Neuron (in vitro differentiated cells): ENCODE data around the gene CDK15.

Experiments used
- H2AFZ ChIP-seq: one replicate; pipeline ENCODE4 v1.6.1; 2013; ENCODE audit warnings: low read depth, mild to moderate bottlenecking, inconsistent platforms, low read length, moderate library complexity
- H3K27me3 ChIP-seq: one replicate; pipeline ENCODE4 v1.6.1; 2013; ENCODE audit warnings: low read length; ENCODE audit not compliant: insufficient read depth
- H3K36me3 ChIP-seq: one replicate; pipeline ENCODE4 v1.6.1; 2013; ENCODE audit warnings: low read length; ENCODE audit not compliant: insufficient read depth
- H3K4me1 ChIP-seq: one replicate; pipeline ENCODE4 v1.6.1; 2013; ENCODE audit warnings: low read length; ENCODE audit not compliant: insufficient read depth
- H3K4me3 ChIP-seq: 2 replicates; pipeline ENCODE4 v1.5.1; 2013; ENCODE audit warnings: mild to moderate bottlenecking, low read length, moderate library complexity
- H3K9me3 ChIP-seq: one replicate; pipeline ENCODE4 v1.6.1; 2013; ENCODE audit warnings: low read length

CDK15 gene

GRCh38 chr2:201892516-201892915 is 86.2 kb downstream of the CDK15 start:
- Histone ChIP-seq H3K27me3 (no peaks in the 10 kb centered on the region), H3K4me1 (peaks cover 18% of the 10 kb centered on the region), H3K9me3 (no peaks in the 10 kb centered on the region), H3K36me3 (no peaks in the 10 kb centered on the region), H2AFZ (no peak overlapping the region), H3K4me3 (no peak overlapping the region)

- H3K36me3 ChIP-seq: no peaks in the 10 kb centered on the region
- no peak overlapping the region for H2AFZ ChIP-seq
- peaks cover 9% of the 10 kb centered on the region for H3K4me1 ChIP-seq
- H3K27me3 ChIP-seq: no peaks in the 10 kb centered on the region
- H3K9me3 ChIP-seq: no peaks in the 10 kb centered on the region
- H3K4me3 ChIP-seq: no peak overlapping the region
These were observed 94.0 kb downstream of the CDK15 start for GRCh38 chr2:201900362-201900761.

- H3K4me3 ChIP-seq: no peak overlapping the region
- H3K9me3 ChIP-seq: no peaks in the 10 kb centered on the region
- H3K36me3 ChIP-seq: no peaks in the 10 kb centered on the region
- peaks cover 9% of the 10 kb centered on the region for H3K4me1 ChIP-seq
- H2AFZ ChIP-seq: no peak overlapping the region
- no peaks in the 10 kb centered on the region for H3K27me3 ChIP-seq
These were observed 95.4 kb downstream of the CDK15 start for GRCh38 chr2:201901786-201902185.

GRCh38 chr2:201904538-201905420 is 98.4 kb downstream of the CDK15 start:
- Histone ChIP-seq H3K4me1 (peaks cover 11% of the 10 kb centered on the region), H3K9me3 (no peaks in the 10 kb centered on the region), H3K27me3 (no peaks in the 10 kb centered on the region), H3K4me3 (no peak overlapping the region), H3K36me3 (no peaks in the 10 kb centered on the region), H2AFZ (no peak overlapping the region)

GRCh38 chr2:201906777-201907562 is 100.6 kb downstream of the CDK15 start:
- H3K9me3 ChIP-seq: no peaks in the 10 kb centered on the region
- H3K27me3 ChIP-seq: no peaks in the 10 kb centered on the region
- peaks cover 6% of the 10 kb centered on the region for H3K4me1 ChIP-seq
- H3K36me3 ChIP-seq: no peaks in the 10 kb centered on the region
- no peak overlapping the region for H3K4me3 ChIP-seq
- H2AFZ ChIP-seq: no peak overlapping the region

GRCh38 chr2:201907563-201907881 is 101.2 kb downstream of the CDK15 start:
- no peak overlapping the region for H2AFZ ChIP-seq
- H3K4me3 ChIP-seq: no peak overlapping the region
- H3K27me3 ChIP-seq: no peaks in the 10 kb centered on the region
- no peaks in the 10 kb centered on the region for H3K36me3 ChIP-seq
- H3K9me3 ChIP-seq: no peaks in the 10 kb centered on the region
- peaks cover 2% of the 10 kb centered on the region for H3K4me1 ChIP-seq

- H2AFZ ChIP-seq: no peak overlapping the region
- no peak overlapping the region for H3K4me3 ChIP-seq
- H3K4me1 ChIP-seq: peaks cover 8% of the 10 kb centered on the region
- no peaks in the 10 kb centered on the region for H3K9me3 ChIP-seq
- no peaks in the 10 kb centered on the region for H3K36me3 ChIP-seq
- H3K27me3 ChIP-seq: no peaks in the 10 kb centered on the region
These were observed 102.6 kb downstream of the CDK15 start for GRCh38 chr2:201908901-201909300.

GRCh38 chr2:201909348-201909747 is 103.0 kb downstream of the CDK15 start:
- Histone ChIP-seq H3K4me1 (peaks cover 8% of the 10 kb centered on the region), H3K27me3 (no peaks in the 10 kb centered on the region), H3K4me3 (no peak overlapping the region), H3K36me3 (no peaks in the 10 kb centered on the region), H3K9me3 (no peaks in the 10 kb centered on the region), H2AFZ (no peak overlapping the region)

- Histone ChIP-seq H3K4me3 (no peak overlapping the region), H3K4me1 (peaks cover 8% of the 10 kb centered on the region), H3K9me3 (no peaks in the 10 kb centered on the region), H3K27me3 (no peaks in the 10 kb centered on the region), H2AFZ (no peak overlapping the region), H3K36me3 (no peaks in the 10 kb centered on the region)
These were observed 103.6 kb downstream of the CDK15 start for GRCh38 chr2:201909961-201910361.

- no peaks in the 10 kb centered on the region for H3K36me3 ChIP-seq
- H3K4me3 ChIP-seq: no peak overlapping the region
- H2AFZ ChIP-seq: no peak overlapping the region
- H3K27me3 ChIP-seq: peaks cover 1% of the 10 kb centered on the region
- H3K9me3 ChIP-seq: no peaks in the 10 kb centered on the region
- peaks cover 8% of the 10 kb centered on the region for H3K4me1 ChIP-seq
These were observed 105.0 kb downstream of the CDK15 start for GRCh38 chr2:201911372-201911771.

GRCh38 chr2:201913201-201913600 is 106.9 kb downstream of the CDK15 start:
- Histone ChIP-seq H3K36me3 (no peaks in the 10 kb centered on the region), H3K4me1 (peaks cover 8% of the 10 kb centered on the region), H3K9me3 (no peaks in the 10 kb centered on the region), H3K27me3 (peaks cover 3% of the 10 kb centered on the region), H3K4me3 (no peak overlapping the region), H2AFZ (no peak overlapping the region)

- no peaks in the 10 kb centered on the region for H3K9me3 ChIP-seq
- H2AFZ ChIP-seq: no peak overlapping the region
- no peaks in the 10 kb centered on the region for H3K36me3 ChIP-seq
- H3K4me1 ChIP-seq: peaks cover 6% of the 10 kb centered on the region
- H3K4me3 ChIP-seq: no peak overlapping the region
- H3K27me3 ChIP-seq: peaks cover 3% of the 10 kb centered on the region
These were observed 109.1 kb downstream of the CDK15 start for GRCh38 chr2:201915446-201915845.

- Histone ChIP-seq H3K4me1 (peaks cover 6% of the 10 kb centered on the region), H3K9me3 (no peaks in the 10 kb centered on the region), H3K36me3 (no peaks in the 10 kb centered on the region), H3K27me3 (peaks cover 3% of the 10 kb centered on the region), H2AFZ (no peak overlapping the region), H3K4me3 (no peak overlapping the region)
These were observed 110.2 kb downstream of the CDK15 start for GRCh38 chr2:201916565-201916964.
